Measurements from ENCODE around the gene CAPNS1.

CAPNS1 gene

GRCh38 chr19:36099166-36099785 lies 40.6 kb upstream of the CAPNS1 start:
- Histone ChIP-seq H3K27ac (ENCODE audit: low read depth, low read length) (no peak overlapping the region), H3K4me3 (ENCODE audit: insufficient read depth, low read length, poor library complexity, severe bottlenecking) (no peak overlapping the region)

GRCh38 chr19:36100476-36100875 lies 39.4 kb upstream of the CAPNS1 start:
- TF ChIP-seq EZH2phosphoT487 (conservative IDR thresholded peaks at IDR 0.05; ENCODE audit: low read length) = no peak
- TF ChIP-seq CTCF (IDR thresholded peaks at IDR 0.05; ENCODE audit: insufficient read depth, low read length, poor library complexity, severe bottlenecking) = no peak
- Histone ChIP-seq H2AFZ (ENCODE audit: low read depth, low read length, severe bottlenecking) (no peak overlapping the region), H3K27ac (ENCODE audit: low read depth, low read length) (no peak overlapping the region), H3K27me3 (ENCODE audit: low read length) (no peaks in the 10 kb centered on the region), H3K9ac (ENCODE audit: low read length) (no peak overlapping the region), H3K4me3 (ENCODE audit: insufficient read depth, low read length, poor library complexity, severe bottlenecking) (no peak overlapping the region), H3F3A (ENCODE audit: insufficient read depth) (no peaks in the 10 kb centered on the region), H3K9me3 (ENCODE audit: insufficient read depth, low read length) (no peaks in the 10 kb centered on the region), H4K20me1 (ENCODE audit: low read depth, low read length) (no peaks in the 10 kb centered on the region), H3K4me2 (ENCODE audit: low read depth, low read length, poor library complexity, severe bottlenecking) (no peak overlapping the region), H3K9me2 (replicated peaks; ENCODE audit: insufficient read depth, low read length) (no peaks in the 10 kb centered on the region), H3K36me3 (ENCODE audit: low read length) (0 out of 2 replicates have a peak, but pooled peaks cover 3% of the 10 kb centered on the region), H3K79me2 (ENCODE audit: insufficient read depth, low read length) (no peaks in the 10 kb centered on the region)

More at GRCh38 chr19:36099166-36099785, 40.6 kb upstream of the CAPNS1 start:
- Histone ChIP-seq H3F3A (ENCODE audit: insufficient read depth) (no peaks in the 10 kb centered on the region), H3K9ac (ENCODE audit: low read length) (no peak overlapping the region), H3K36me3 (ENCODE audit: low read length) (peaks cover 3% of the 10 kb centered on the region; the same call in 1 of the 2 replicates), H3K27me3 (ENCODE audit: low read length) (no peaks in the 10 kb centered on the region), H2AFZ (ENCODE audit: low read depth, low read length, severe bottlenecking) (no peak overlapping the region), H3K79me2 (ENCODE audit: insufficient read depth, low read length) (no peaks in the 10 kb centered on the region), H3K9me2 (replicated peaks; ENCODE audit: insufficient read depth, low read length) (no peaks in the 10 kb centered on the region), H3K4me2 (ENCODE audit: low read depth, low read length, poor library complexity, severe bottlenecking) (no peak overlapping the region), H4K20me1 (ENCODE audit: low read depth, low read length) (no peaks in the 10 kb centered on the region), H3K9me3 (ENCODE audit: insufficient read depth, low read length) (no peaks in the 10 kb centered on the region)
- no peak for TF ChIP-seq CTCF (IDR thresholded peaks at IDR 0.05; ENCODE audit: insufficient read depth, low read length, poor library complexity, severe bottlenecking)
- TF ChIP-seq EZH2phosphoT487 (conservative IDR thresholded peaks at IDR 0.05; ENCODE audit: low read length) = no peak

GRCh38 chr19:36101550-36102327 lies 38.1 kb upstream of the CAPNS1 start:
- no peaks in the 10 kb centered on the region for H3K27me3 ChIP-seq (ENCODE audit: low read length)
- no peak overlapping the region for H2AFZ ChIP-seq (ENCODE audit: low read depth, low read length, severe bottlenecking)
- H3K4me3 ChIP-seq (ENCODE audit: insufficient read depth, low read length, poor library complexity, severe bottlenecking) = no peak overlapping the region
- 0 out of 2 replicates have a peak, but pooled peaks cover 3% of the 10 kb centered on the region for H3K36me3 ChIP-seq (ENCODE audit: low read length)
- H3K9me2 ChIP-seq (replicated peaks; ENCODE audit: insufficient read depth, low read length) = no peaks in the 10 kb centered on the region
- H3F3A ChIP-seq (ENCODE audit: insufficient read depth) = no peaks in the 10 kb centered on the region
- no peaks in the 10 kb centered on the region for H4K20me1 ChIP-seq (ENCODE audit: low read depth, low read length)
- TF ChIP-seq EZH2phosphoT487 (conservative IDR thresholded peaks at IDR 0.05; ENCODE audit: low read length) (no peak), CTCF (IDR thresholded peaks at IDR 0.05; ENCODE audit: insufficient read depth, low read length, poor library complexity, severe bottlenecking) (no peak)
- no peaks in the 10 kb centered on the region for H3K9me3 ChIP-seq (ENCODE audit: insufficient read depth, low read length)
- no peak overlapping the region for H3K9ac ChIP-seq (ENCODE audit: low read length)
- no peak overlapping the region for H3K4me2 ChIP-seq (ENCODE audit: low read depth, low read length, poor library complexity, severe bottlenecking)
- H3K27ac ChIP-seq (ENCODE audit: low read depth, low read length) = no peak overlapping the region
- H3K79me2 ChIP-seq (ENCODE audit: insufficient read depth, low read length) = no peaks in the 10 kb centered on the region
